Measurements from ENCODE around the gene SSX2IP. TPM values are rescaled to one million over a fixed set of nuclear protein-coding genes. Genes with fewer than 3 reads are reported as not detected.
A peak's percentile ranks its signal among the peaks of the same experiment; 100 is the strongest.

The SSX2IP gene
- total RNA-seq, 6 experiments from 2014 or later, result 78.3 to 128 (median 121) TPM

GRCh38 chr1:84605157-84605556 lies 85.1 kb downstream of the SSX2IP start:
- no peak for TF ChIP-seq CTCF (IDR thresholded peaks at IDR 0.05)
- no peak for DNase-seq
- Mint-ChIP-seq H3K27me3 (ENCODE audit: insufficient read depth) (no peaks in the 10 kb centered on the region), H3K4me3 (no peak overlapping the region; the same call in 1 of the 2 replicates), H3K4me1 (ENCODE audit: low read depth) (peaks cover 50% of the 10 kb centered on the region), H3K9me3 (no peaks in the 10 kb centered on the region; the same call in 1 of the 2 replicates), H3K27ac (peak overlapping the region; percentile 99), H3K36me3 (ENCODE audit: low read depth) (no peaks in the 10 kb centered on the region; the same call in 1 of the 2 replicates)

GRCh38 chr1:84603941-84604830 lies 86.1 kb downstream of the SSX2IP start:
- Mint-ChIP-seq H3K36me3 (ENCODE audit: low read depth) (no peaks in the 10 kb centered on the region; the same call in 1 of the 2 replicates), H3K27ac (peak overlapping the region; percentile 99), H3K4me3 (peak overlapping the region; percentile 97)

GRCh38 chr1:84603223-84603622 lies 87.0 kb downstream of the SSX2IP start:
- Mint-ChIP-seq H3K4me3 (peak overlapping the region; percentile 97), H3K4me1 (ENCODE audit: low read depth) (peaks cover 69% of the 10 kb centered on the region), H3K36me3 (ENCODE audit: low read depth) (no peaks in the 10 kb centered on the region; the same call in 1 of the 2 replicates), H3K27me3 (ENCODE audit: insufficient read depth) (no peaks in the 10 kb centered on the region), H3K9me3 (no peaks in the 10 kb centered on the region; the same call in 1 of the 2 replicates), H3K27ac (peak overlapping the region; percentile 99)
- no peak for TF ChIP-seq CTCF (IDR thresholded peaks at IDR 0.05)
- peak; percentile 46 for DNase-seq

More at GRCh38 chr1:84603941-84604830, 86.1 kb downstream of the SSX2IP start:
- Mint-ChIP-seq H3K27me3 (ENCODE audit: insufficient read depth) (no peaks in the 10 kb centered on the region), H3K4me1 (ENCODE audit: low read depth) (peaks cover 60% of the 10 kb centered on the region), H3K9me3 (no peaks in the 10 kb centered on the region; the same call in 1 of the 2 replicates)
- peak; percentile 98 for DNase-seq
- TF ChIP-seq CTCF (IDR thresholded peaks at IDR 0.05), result peak; percentile 95

GRCh38 chr1:84600796-84601195 lies 89.5 kb downstream of the SSX2IP start:
- Mint-ChIP-seq H3K4me3 (no peak overlapping the region), H3K4me1 (ENCODE audit: low read depth) (peaks cover 77% of the 10 kb centered on the region), H3K36me3 (ENCODE audit: low read depth) (no peaks in the 10 kb centered on the region; the same call in 1 of the 2 replicates), H3K9me3 (no peaks in the 10 kb centered on the region; the same call in 1 of the 2 replicates), H3K27me3 (ENCODE audit: insufficient read depth) (no peaks in the 10 kb centered on the region), H3K27ac (peak overlapping the region; percentile 95)
- TF ChIP-seq CTCF (IDR thresholded peaks at IDR 0.05), result no peak
- DNase-seq, result no peak

GRCh38 chr1:84598846-84599741 lies 91.2 kb downstream of the SSX2IP start:
- Mint-ChIP-seq H3K4me3 (peak overlapping the region; percentile 82), H3K27me3 (ENCODE audit: insufficient read depth) (no peaks in the 10 kb centered on the region), H3K4me1 (ENCODE audit: low read depth) (peaks cover 64% of the 10 kb centered on the region), H3K36me3 (ENCODE audit: low read depth) (0 out of 2 replicates have a peak, but pooled peaks cover 6% of the 10 kb centered on the region), H3K9me3 (no peaks in the 10 kb centered on the region), H3K27ac (peak overlapping the region; percentile 95)
- TF ChIP-seq CTCF (IDR thresholded peaks at IDR 0.05), result no peak
- peak; percentile 85 for DNase-seq
